RPMI7951 (cell line): Measurements from ENCODE around the gene AK4. TPM values are rescaled to one million over a fixed set of nuclear protein-coding genes. Genes with fewer than 3 reads are reported as not detected.
"Not testable (repeated sequence)": the region's sequence is repeated elsewhere in the genome, so short reads cannot be mapped to it uniquely, and the experiment has no call there.

Experiments used
- DNase-seq: peaks from one replicate; pipeline ENCODE4 v3.0.0-alpha.2; 2012; ENCODE audit warnings: low read depth
- total RNA-seq: library from RNA; depleted of rRNA; stranded (reverse); fragments of >200 nt; shearing (Covaris generic); gene quantifications from 2 replicates; pipeline ENCODE4 v1.2.3, GENCODE V29; 2014

The AK4 gene
- total RNA-seq, 1 experiment from 2014 or later, result 37.5 TPM

DNA sequence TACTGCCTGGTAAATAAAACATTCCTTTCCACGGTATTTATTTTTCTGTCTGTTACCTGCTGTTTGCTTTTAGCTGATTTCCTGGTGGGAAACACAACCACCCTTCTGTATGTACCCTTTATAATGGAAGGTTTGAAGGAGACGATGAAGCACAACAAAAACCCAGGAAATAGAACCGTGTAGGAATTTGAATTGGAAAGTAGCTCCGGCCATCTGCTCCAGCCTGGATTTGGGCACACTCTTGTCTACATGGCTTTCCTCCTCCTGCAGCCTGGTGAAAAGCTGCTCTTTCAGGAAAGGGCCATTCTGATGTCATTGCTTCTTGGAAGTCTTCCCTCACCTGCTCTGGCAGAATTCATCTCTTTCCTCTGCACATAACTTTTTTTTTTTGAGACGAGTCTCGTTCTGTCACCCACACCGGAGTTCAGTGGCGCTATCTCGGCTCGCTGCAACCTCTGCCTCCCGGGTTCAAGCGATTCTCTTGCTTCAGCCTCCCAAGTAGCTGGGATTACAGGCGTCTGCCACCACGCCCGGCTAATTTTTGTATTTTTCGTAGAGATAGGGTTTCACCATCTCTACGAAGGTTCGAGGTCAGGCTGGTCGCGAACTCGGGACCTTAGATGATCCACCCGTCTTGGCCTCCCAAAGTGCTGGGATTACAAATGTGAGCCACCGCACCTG lies 2.7 kb downstream of the AK4 start:
- no peak for DNase-seq

DNA sequence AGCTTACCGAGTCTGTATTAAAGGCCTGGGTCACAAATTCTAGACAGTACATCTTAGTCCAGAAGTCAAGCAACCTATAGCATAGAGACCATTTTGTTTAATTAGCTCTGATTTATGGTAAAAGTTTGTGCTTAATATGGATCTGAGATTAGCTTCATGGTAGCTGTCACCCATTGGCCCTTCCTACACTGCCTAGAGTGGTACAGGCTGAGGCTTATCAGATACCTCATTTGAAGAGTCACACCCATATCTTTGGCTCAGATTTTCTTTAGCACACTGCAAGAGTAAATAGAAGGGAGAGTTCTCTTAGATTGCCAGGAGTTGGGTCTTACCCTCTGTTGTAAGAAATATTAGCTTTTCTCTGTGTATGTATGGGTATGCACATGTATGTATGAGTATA lies 3.6 kb downstream of the AK4 start:
- no peak for DNase-seq

DNA sequence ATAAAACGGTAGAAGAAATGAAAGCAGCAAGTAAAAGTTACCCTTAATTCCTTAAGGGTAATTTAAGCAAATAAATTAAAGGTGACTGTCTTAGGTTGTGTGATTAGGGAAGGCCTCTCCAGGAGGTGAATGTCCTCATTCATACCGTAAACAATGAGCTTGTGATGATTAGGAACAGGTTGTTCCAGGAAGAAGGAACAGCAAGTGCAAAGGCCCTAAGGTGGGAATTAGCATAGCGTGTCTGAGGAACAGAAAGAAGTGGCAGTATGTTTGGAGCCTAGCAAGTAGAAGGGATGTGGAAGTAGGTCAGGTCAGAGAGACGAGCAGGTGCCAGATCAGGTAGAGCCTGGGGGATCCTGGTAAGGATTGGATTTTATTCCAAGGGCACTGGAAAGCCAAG lies 5.6 kb downstream of the AK4 start:
- DNase-seq, result no peak

DNA sequence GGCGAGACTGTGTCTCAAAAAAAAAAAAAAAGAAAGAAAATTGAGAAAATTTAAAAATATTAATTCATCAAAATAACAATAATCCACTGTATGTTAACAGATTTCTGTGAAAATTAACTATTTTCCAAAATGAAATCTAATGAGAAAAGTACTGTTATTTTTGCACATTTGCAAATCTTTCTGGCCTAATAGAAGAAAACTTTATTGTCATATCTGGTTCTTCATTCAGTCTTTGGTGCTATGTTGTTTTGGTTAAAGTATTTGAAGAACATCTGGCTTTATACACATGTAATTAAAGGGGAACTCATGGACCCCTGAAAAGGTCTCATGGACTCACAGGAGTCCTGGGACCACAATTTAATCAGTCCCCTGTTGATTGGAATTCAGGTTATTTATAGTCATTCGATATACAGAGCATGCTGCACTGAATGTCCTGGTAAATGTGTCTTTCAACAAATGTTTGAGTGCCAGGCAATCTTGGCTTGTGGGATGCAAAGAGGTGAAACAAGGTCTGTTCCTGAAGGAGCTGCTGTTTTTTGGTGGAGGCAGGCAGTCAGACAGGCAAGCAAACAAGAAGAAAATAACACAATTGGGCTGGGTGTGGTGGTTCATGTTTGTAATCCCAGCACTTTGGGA lies 9.0 kb downstream of the AK4 start:
- no peak for DNase-seq

DNA sequence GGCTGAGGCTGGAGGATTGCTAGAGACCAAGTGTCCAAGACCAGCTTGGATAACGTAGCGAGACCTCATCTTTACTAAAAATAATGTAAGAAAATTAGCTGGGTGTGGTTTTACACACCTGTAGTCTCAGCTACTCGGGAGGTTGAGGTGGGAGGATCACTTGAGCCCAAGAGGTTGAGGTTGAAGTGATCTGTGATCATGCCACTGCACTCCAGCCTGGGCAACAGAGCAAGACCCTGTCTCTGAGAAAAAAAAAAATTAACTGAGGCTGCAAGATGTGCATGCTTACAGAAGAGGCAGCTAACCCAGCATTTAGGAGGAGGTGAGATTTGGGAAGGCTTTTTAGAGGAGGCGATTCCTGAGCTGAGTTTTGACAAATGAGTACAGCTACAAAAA lies 9.5 kb downstream of the AK4 start:
- DNase-seq, result no peak

DNA sequence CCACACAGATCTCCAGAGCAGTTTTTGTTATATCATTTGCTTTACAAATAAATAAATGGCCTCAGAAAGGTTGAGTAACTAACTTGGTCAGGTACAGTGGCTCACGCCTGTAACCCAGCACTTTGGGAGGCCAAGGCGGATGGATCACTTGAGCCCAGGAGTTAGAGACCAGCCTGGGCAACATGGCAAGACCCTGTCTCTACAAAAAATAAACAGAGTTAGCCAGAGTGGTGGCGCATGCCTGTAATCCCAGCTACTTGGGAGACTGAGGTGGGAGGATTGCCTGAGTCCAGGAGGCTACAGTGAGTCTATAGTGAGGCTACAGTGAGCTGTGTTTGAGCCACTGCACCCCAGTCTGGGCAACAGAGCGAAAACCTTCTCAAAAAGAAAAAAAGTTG lies 11.3 kb downstream of the AK4 start:
- not testable (repeated sequence) for DNase-seq

DNA sequence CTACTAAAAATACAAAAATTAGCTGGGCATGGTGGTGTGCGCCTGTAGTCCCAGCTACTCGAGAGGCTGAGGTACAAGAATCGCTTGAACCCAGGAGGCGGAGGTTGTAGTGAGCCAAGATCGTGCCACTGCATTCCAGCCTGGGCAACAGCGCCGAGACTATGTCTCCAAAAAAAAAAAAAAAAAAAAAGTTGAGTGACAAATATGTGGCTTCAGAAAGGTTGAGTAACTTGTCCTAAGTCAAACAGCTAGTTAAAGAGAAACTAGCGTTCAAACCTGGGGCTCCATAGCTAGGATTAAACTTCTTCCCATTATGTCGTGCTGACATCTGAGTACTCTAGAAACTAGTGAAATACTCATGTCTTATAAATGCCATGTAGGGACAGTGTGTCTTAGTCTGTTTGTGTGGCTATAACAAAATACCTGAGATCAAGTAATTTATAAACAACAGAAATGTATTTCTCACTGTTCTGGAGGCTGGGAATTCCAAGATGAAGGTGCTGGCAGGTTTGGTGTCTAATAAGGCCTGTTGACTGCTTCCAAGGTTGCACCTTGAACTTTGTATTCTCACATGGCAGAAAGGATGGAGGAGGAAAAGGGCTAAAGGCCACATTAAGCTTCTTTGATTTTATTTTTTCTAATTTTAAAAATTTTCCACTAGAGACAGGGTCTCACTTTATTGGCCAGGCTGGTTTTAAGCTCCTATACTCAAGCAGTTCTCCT lies 12.0 kb downstream of the AK4 start:
- no peak for DNase-seq

DNA sequence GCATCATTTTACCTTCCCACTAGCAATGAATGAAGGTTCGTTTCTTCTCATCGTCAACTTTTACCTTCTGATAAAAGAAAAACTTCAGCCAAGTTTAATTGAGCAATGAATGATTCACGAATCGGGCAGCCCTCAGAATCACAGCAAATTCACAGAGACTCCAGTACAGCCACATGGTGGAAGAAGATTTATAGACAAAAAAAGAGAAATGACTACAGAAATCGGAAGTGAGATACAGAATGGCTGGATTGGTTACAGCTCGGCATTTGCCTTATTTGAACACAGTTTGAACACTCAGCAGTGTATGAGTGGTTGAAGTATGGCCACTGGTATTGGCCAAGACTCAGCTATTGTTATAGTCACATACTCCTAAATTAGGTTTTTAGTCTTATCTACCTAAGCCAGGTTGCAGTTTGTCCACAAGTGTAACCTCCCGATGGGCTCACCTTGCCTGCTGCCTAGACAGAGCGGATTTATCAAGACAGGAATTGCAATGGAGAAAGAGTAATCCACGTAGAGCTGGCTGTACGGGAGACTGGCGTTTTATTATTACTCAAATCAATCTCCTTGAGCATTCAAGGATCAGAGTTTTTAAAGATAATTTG lies 15.3 kb downstream of the AK4 start:
- DNase-seq, result no peak

DNA sequence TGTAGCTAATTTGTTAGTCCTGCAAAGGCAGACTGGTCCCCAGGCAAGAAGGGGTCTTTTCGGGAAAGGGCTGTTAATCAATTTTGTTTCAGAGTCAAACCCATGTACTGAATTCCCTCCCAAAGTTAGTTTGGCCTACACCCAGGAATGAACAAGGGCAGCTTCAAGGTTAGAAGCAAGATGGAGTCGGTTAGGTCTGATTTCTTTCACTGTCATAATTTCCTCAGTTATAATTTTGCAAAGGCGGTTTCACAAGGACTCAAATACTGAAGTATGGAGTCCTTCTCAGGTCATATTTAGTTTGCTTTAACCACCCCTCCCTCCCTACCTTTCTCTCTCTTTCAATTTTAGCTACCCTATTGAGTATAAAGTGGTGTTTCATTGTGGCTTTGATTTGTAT lies 16.1 kb downstream of the AK4 start:
- DNase-seq, result not testable (repeated sequence)

DNA sequence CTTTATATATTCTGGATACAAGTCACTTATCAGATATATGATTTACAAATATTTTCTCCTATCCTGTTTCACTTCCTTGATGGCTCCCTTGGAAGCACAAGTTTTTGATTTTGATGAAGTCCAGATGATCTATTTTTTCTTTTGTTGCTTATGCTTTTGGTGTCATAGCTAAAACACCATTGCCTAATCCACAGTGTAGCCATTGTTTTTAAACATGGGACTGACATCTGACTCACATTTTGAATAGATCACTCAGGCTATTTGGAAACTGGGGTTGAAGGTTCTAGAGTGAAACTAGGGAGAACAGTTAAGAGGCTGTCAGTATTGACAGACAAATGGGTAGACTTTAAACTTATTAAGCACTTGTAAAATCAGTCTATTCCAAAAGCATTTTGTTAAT lies 16.6 kb downstream of the AK4 start:
- DNase-seq, result no peak

DNA sequence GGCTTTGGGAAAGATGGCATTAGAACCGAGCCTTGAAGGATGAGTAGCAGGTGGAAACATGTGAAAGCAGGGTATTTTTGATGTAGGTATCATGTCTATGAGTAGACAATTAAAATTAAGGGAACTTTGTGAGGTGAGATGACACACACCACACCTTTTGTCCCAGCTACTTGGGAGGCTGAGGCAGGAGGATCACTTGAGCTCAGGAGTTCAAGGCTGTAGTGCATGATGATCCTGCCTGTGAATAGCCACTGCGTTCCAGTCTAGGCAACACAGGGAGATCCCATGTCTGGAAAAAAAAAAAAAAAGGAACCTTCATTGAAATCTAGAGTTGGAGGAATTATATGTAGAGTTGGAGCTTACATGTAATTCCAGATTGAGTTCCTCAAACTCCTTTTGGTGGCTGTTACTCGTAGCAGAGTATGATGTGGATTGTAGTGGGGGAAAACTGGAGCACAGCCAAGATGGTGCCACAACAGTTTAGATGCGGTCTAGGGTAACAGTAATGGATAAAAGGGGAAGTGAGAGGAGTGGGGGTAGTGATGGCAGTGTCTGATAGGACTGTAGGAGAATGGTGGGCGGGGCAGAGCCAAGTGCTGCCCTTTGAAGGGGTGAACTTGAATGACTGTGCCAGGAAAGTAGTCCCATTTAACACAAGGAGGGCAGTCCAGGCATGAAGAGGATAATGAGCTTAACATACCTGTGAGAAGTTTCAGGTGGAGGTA lies 17.4 kb downstream of the AK4 start:
- no peak for DNase-seq

DNA sequence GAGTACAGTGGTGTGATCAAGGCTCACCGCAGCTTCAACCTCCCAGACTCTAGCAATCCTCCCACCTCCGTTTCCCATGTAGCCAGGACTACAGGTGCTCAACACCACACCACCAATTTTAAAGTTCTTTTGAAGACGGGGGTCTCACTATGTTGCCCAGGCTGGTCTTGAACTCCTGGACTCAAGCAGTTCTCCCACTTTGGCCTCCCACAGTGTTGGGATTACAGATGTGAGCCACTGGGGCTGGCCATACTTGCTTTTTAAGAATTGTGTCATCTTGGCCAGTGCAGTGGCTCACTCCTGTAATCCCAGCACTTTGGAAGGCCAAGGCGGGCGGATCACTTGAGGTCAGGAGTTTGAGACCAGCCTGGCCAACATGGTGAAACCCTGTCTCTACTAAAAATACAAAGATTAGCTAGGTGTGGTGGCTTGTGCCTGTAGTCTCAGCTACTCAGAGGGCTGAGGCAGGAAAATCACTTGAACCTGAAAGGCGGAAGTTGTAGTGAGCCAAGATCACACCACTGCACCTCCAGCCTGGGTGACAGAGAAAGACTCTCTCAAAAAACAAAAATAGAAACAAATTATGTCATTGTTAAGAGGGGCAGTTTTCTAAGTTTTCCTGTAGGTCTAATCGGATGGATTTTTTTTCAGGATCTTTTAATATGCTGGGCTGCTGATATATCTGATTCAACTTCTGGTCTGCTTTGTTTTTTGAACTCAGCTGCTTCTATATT lies 18.7 kb downstream of the AK4 start:
- no peak for DNase-seq

DNA sequence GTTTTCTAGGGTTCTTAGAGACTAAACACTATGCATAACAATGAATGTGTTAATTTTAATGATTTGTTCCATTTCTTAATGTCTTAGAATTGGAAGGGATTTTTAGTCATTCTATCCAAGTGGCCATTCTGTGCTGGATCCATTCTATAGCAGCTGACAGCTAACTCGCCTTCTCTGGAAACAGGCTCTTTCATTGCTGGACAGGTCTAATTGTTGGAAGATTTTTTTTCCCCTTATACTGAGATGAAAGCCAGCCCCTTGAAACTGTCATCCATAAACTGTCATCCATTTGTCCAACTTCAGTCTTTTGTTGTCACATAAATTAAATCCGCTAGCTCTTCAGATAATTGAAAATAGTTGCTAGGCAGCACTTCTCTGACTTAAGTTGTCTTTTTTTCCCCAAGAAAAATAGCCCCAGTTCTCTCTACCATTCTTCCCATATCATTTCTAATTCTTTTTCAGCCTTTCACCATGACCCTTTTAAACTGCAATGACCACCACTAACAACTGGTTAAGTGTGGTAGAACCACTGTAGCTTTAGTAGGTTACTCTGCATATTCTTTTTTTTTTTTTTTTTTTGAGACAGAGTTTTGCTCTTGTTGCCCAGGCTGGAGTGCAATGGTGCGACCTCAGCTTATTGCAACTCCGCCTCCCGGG lies 19.7 kb downstream of the AK4 start:
- no peak for DNase-seq

DNA sequence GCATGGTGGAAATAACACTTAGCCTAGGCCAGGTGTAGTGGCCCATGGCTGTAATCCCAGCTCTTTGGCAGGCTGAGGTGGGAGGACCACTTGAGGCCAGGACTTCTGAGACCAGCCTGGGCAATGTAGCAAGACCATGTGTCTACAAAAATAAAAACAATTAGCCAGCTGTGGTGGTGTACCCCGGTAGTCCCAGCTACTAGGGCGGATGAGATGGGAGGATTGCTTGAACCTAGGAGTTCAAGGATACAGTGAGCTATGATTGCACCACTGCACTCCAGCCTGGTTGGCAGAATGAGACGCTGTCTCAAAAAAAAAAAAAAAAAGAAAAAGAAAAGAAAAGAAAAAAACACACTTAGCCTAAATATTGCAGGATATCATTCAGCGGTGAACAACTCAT lies 20.9 kb downstream of the AK4 start:
- no peak for DNase-seq

DNA sequence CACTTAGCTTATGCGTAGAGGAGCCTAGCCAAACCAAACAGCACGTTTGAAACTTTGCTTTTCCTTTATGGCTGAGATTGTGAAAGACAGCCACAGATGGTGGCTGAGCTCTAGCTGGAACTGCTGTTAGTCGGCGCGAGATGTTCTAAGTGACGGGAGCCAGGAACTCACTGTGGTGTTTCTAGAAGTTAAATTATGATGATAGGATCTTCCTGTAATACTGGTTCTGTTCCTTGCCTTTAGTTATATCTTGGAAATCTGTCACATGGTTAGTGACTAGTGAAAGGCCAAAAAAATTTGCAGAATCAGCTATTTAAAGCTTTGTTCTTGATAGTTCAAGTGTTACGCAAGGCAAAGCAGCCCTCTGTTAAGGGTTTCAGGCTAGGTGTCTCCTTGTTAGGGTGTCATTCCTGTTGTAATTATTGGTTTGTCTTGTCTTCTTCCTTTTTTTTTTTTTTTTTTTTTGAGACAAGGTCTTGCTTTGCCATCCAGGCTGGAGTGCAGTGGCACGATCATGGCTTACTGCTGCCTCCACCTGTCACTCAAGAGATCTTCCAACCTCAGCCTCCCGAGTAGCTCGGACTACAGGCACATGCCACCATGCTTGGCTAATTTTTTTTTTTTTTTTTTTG lies 22.6 kb downstream of the AK4 start:
- DNase-seq, result no peak

DNA sequence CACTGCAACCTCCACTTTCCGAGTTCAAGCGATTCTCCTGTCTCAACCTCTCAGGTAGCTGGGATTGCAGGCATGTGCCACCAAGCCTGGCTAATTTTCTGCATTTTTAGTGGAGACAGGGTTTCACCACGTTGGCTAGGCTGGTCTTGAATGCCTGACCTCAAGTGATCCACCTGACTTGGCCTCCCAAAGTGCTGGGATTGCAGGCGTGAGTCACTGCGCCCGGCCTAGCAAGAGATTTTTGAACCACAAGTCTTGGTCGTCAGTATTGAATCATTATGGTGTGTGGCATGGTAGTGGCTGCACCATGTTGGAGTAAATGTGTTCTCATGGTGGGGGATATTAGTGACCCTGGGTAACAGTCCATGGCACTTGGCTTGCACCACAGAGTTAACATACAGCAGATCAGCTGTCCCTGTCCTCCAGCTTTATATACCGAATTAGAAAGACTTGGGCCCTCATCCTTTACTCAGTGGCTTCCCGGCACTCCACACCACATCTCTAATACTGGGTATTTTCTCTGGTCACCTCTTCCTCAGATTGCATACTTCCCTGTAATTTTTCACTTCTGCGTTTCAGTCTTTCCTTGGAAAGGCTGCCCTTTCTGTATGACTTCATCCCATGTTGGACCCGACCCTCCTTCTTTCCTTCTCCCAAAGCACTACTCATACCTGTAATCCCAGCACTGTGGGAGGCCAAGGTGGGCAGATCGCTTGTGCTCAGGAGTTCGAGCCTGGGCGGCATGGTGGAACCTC lies 25.1 kb downstream of the AK4 start:
- DNase-seq, result peak; percentile 81

DNA sequence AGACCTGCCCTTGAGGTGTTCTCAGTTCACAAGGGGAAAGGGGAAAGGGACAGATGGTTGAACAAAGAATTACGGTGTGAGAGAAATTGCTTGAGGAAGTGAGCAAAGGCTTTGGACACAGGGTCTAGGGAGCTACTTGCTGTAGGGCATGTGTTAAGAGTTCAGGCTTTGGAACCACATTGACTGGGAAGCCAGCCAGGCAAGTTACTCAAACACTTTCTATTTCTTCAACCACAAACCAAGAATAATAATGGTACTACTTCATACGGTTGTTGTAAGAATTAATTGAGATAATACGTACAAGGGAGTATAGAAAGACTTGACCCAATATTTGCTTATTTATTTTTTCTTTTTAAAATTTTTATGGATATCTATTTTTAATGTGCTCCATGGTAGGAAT lies 26.6 kb downstream of the AK4 start:
- peak; percentile 98 for DNase-seq

DNA sequence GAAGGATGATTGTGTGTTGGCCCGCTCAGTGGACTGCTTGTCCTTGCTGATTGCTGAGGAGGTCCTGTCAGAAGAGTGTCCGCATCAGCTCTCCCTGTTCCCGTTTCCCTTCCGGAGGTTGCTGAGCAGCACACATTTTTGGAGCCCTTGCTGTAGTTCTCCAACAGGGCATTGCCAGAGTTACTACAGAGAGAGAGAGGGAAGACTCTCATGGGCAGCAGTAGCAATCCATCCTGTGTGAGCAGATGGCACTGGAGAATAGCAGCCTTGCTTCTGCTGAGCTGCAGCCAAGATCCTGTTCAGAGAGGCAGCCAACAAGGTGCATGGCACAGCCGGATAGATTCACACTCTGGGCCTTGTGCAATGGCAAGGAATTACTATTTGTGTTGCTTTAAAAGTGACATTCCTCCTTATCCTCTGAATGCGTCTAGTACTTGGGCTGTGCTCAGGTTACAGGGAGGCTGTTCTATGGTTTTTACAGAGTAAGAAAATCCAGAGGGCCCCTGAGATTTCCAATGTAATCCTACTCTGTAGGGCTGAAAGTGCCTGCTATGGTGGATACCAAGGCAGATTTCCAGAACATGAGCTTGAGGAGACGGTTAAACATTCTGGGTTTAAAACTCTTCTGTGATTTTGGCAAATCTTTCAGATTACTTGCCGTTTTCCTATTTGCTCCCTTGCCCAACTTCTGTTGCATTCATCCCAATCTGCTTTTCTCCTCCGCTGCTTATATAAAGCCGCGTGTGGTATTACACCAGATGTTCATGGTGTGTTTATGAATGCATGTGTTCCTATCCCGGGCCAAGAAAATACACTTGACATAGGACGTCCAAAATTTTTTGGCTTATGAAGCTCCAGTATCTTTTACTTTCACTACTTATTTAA lies 27.4 kb downstream of the AK4 start:
- no peak for DNase-seq

DNA sequence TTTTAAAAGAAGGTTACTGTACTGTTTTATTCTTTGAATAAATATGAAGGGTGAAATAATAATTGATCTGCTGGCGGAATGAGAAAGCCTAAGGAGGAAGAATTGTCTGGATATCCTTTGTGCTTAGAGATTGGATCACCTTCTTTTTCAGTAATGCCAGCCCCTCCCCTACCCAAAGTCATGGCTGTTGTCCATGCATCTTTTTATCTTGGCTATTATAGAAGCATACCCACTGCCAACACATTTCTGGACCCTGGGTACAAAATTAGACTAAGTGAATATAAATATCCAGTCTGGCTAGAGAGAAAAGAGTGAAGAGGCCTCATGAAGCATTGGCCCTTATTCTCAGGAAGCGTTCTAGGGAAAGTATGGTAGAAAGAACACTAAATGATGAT lies 28.1 kb downstream of the AK4 start:
- no peak for DNase-seq
